Measurements from ENCODE around the gene GTPBP4.

The GTPBP4 gene

GRCh38 chr10:987870-988666, at the start of gene GTPBP4:
Gene GTPBP4, plus strand, starts transcription at chr10:988434. Its CDS starts 46 bp downstream, at chr10:988480.
- peak; percentile 90 for DNase-seq

GRCh38 chr10:938941-939678, 49.1 kb upstream of the GTPBP4 start:
- DNase-seq: no peak

GRCh38 chr10:943334-944033, 44.8 kb upstream of the GTPBP4 start:
- no peak for DNase-seq

- no peak for DNase-seq
These were observed 44.0 kb upstream of the GTPBP4 start for GRCh38 chr10:944034-944831.

GRCh38 chr10:945778-946177, 42.5 kb upstream of the GTPBP4 start:
- no peak for DNase-seq

GRCh38 chr10:947051-947450, 41.2 kb upstream of the GTPBP4 start:
- DNase-seq: no peak

- no peak for DNase-seq
These were observed 40.4 kb upstream of the GTPBP4 start for GRCh38 chr10:947881-948280.

GRCh38 chr10:948347-948746, 39.9 kb upstream of the GTPBP4 start:
- no peak for DNase-seq

- no peak for DNase-seq
These were observed 38.8 kb upstream of the GTPBP4 start for GRCh38 chr10:949446-949845.

GRCh38 chr10:953836-954235, 34.4 kb upstream of the GTPBP4 start:
- DNase-seq: no peak

- no peak for DNase-seq
These were observed 33.8 kb upstream of the GTPBP4 start for GRCh38 chr10:954396-954795.

GRCh38 chr10:955127-955819, 33.0 kb upstream of the GTPBP4 start:
- DNase-seq: no peak

GRCh38 chr10:955820-956217, 32.4 kb upstream of the GTPBP4 start:
- DNase-seq: no peak

- DNase-seq: no peak
These were observed 30.1 kb upstream of the GTPBP4 start for GRCh38 chr10:958106-958505.

- DNase-seq: no peak
These were observed 29.4 kb upstream of the GTPBP4 start for GRCh38 chr10:958856-959255.

- no peak for DNase-seq
These were observed 25.9 kb upstream of the GTPBP4 start for GRCh38 chr10:962342-962741.

GRCh38 chr10:963186-963585, 25.0 kb upstream of the GTPBP4 start:
- no peak for DNase-seq

GRCh38 chr10:963655-964054, 24.6 kb upstream of the GTPBP4 start:
- DNase-seq: no peak

- DNase-seq: no peak
These were observed 23.8 kb upstream of the GTPBP4 start for GRCh38 chr10:964321-964987.

GRCh38 chr10:964988-965417, 23.2 kb upstream of the GTPBP4 start:
- DNase-seq: no peak

- DNase-seq: no peak
These were observed 21.6 kb upstream of the GTPBP4 start for GRCh38 chr10:966466-967235.

All from GF-D8 (cell line).